H9 (cell line): ENCODE measurements around the gene IWS1. TPM values are rescaled to one million over a fixed set of nuclear protein-coding genes. Genes with fewer than 3 reads are reported as not detected.
A peak's percentile ranks its signal among the peaks of the same experiment; 100 is the strongest.

Experiments used
- DNase-seq: peaks from one replicate; pipeline ENCODE4 v3.0.0-alpha.2; 2017
- H2AFZ ChIP-seq: one replicate; pipeline ENCODE4 v1.6.1; 2013; ENCODE audit warnings: mild to moderate bottlenecking, low read length, control low read depth, moderate library complexity
- H2AK5ac ChIP-seq: 2 replicates; pipeline ENCODE4 v1.6.1; 2013; ENCODE audit warnings: low read length, control low read depth, mixed read lengths; ENCODE audit not compliant: insufficient read length
- H2BK120ac ChIP-seq: one replicate; pipeline ENCODE4 v1.6.1; 2013; ENCODE audit warnings: low read depth, mild to moderate bottlenecking, low read length, control low read depth, inconsistent platforms; ENCODE audit not compliant: poor library complexity, severe bottlenecking
- H2BK12ac ChIP-seq: 2 replicates; pipeline ENCODE4 v1.6.1; 2013; ENCODE audit warnings: low read length, control low read depth, mixed read lengths, low read depth; ENCODE audit not compliant: insufficient read length
- H2BK15ac ChIP-seq: 2 replicates; pipeline ENCODE4 v1.6.1; 2013; ENCODE audit warnings: low read depth, low read length, control low read depth
- H2BK20ac ChIP-seq: one replicate; pipeline ENCODE4 v1.6.1; 2013; ENCODE audit warnings: low read depth, mild to moderate bottlenecking, low read length, control low read depth, inconsistent platforms; ENCODE audit not compliant: poor library complexity, severe bottlenecking
- H2BK5ac ChIP-seq: 2 replicates; pipeline ENCODE4 v1.6.1; 2013; ENCODE audit warnings: low read length, control low read depth, mixed read lengths; ENCODE audit not compliant: insufficient read length
- H3K14ac ChIP-seq: 2 replicates; pipeline ENCODE4 v1.6.1; 2013; ENCODE audit warnings: low read length, control low read depth; ENCODE audit not compliant: insufficient read depth
- H3K18ac ChIP-seq: 2 replicates; pipeline ENCODE4 v1.6.1; 2013; ENCODE audit warnings: low read depth, mild to moderate bottlenecking, mixed read lengths, low read length, control low read depth; ENCODE audit not compliant: insufficient read length
- H3K23ac ChIP-seq: 2 replicates; pipeline ENCODE4 v1.6.1; 2013; ENCODE audit warnings: low read length, control low read depth, mixed read lengths, low read depth; ENCODE audit not compliant: insufficient read length
- H3K23me2 ChIP-seq: 2 replicates; pipeline ENCODE4 v1.6.1; 2013; ENCODE audit warnings: low read depth, mild to moderate bottlenecking, mixed read lengths, low read length, control low read depth; ENCODE audit not compliant: insufficient read length, poor library complexity, severe bottlenecking
- H3K27ac ChIP-seq: 2 replicates; pipeline ENCODE4 v1.5.1; 2013; ENCODE audit warnings: low read length, control low read depth, mixed read lengths, low read depth; ENCODE audit not compliant: insufficient read length
- H3K27me3 ChIP-seq: 2 replicates; pipeline ENCODE4 v1.6.1; 2013; ENCODE audit warnings: low read length, control low read depth, inconsistent platforms; ENCODE audit not compliant: insufficient read depth
- H3K4ac ChIP-seq: 2 replicates; pipeline ENCODE4 v1.6.1; 2013; ENCODE audit warnings: low read depth, mild to moderate bottlenecking, control low read depth, inconsistent platforms, low read length, moderate library complexity
- H3K4me1 ChIP-seq: 2 replicates; pipeline ENCODE4 v1.6.1; 2013; ENCODE audit warnings: low read length, control low read depth, inconsistent platforms; ENCODE audit not compliant: insufficient read depth
- H3K4me2 ChIP-seq: 2 replicates; pipeline ENCODE4 v1.6.1; 2013; ENCODE audit warnings: low read length, control low read depth, mixed read lengths; ENCODE audit not compliant: insufficient read length, insufficient read depth
- H3K56ac ChIP-seq: 2 replicates; pipeline ENCODE4 v1.6.1; 2013; ENCODE audit warnings: low read depth, mild to moderate bottlenecking, mixed read lengths, low read length, control low read depth; ENCODE audit not compliant: insufficient read length
- H3K79me1 ChIP-seq: 2 replicates; pipeline ENCODE4 v1.6.1; 2013; ENCODE audit warnings: low read depth, mild to moderate bottlenecking, moderate library complexity, low read length, control low read depth, inconsistent platforms; ENCODE audit not compliant: insufficient read depth, poor library complexity, severe bottlenecking
- H3K79me2 ChIP-seq: 2 replicates; pipeline ENCODE4 v1.6.1; 2013; ENCODE audit warnings: low read length, control low read depth, inconsistent platforms; ENCODE audit not compliant: insufficient read depth
- H3K9ac ChIP-seq: 2 replicates; pipeline ENCODE4 v1.6.1; 2013; ENCODE audit warnings: low read length, control low read depth, mixed read lengths; ENCODE audit not compliant: insufficient read length; ENCODE audit errors: extremely low read depth
- H3K9me3 ChIP-seq: one replicate; pipeline ENCODE4 v1.6.1; 2013; ENCODE audit warnings: low read depth, low read length, inconsistent platforms; ENCODE audit not compliant: control insufficient read depth
- H3T11ph ChIP-seq: one replicate; pipeline ENCODE4 v1.6.1; 2013; ENCODE audit warnings: mild to moderate bottlenecking, low read length, control low read depth, inconsistent platforms
- H4K20me1 ChIP-seq: one replicate; pipeline ENCODE4 v1.6.1; 2013; ENCODE audit not compliant: control insufficient read depth, insufficient read length, insufficient read depth
- H4K5ac ChIP-seq: 2 replicates; pipeline ENCODE4 v1.6.1; 2013; ENCODE audit warnings: low read depth, mild to moderate bottlenecking, mixed read lengths, low read length, control low read depth; ENCODE audit not compliant: insufficient read length
- H4K8ac ChIP-seq: replicated peaks from 2 replicates; pipeline ENCODE4 v1.6.1; 2013; ENCODE audit warnings: low read length, control low read depth, mixed read lengths, low read depth; ENCODE audit not compliant: insufficient read length
- H4K91ac ChIP-seq: 2 replicates; pipeline ENCODE4 v1.6.1; 2013; ENCODE audit warnings: low read depth, mild to moderate bottlenecking, moderate library complexity, mixed read lengths, low read length, control low read depth; ENCODE audit not compliant: insufficient read length
- H3K27ac Mint-ChIP-seq, 3 experiments: 2 replicates in 2 of 3; 3 replicates in 1 of 3; pipeline ENCODE4 v1.8.0; 2020 to 2021; ENCODE audit warnings: mixed read lengths in 3 of 3, mild to moderate bottlenecking in 1 of 3, moderate library complexity in 1 of 3
- H3K27me3 Mint-ChIP-seq: 2 replicates; pipeline ENCODE4 v1.8.0; 2021; ENCODE audit warnings: low read depth, mild to moderate bottlenecking, moderate library complexity, mixed read lengths
- H3K36me3 Mint-ChIP-seq, 3 experiments: 2 replicates in 2 of 3; 3 replicates in 1 of 3; pipeline ENCODE4 v1.8.0; 2020 to 2021; ENCODE audit warnings: low read depth in 3 of 3, mixed read lengths in 3 of 3; ENCODE audit not compliant: insufficient read depth in 1 of 3
- H3K4me1 Mint-ChIP-seq, 2 experiments: 2 replicates each; pipeline ENCODE4 v1.8.0; 2020; ENCODE audit warnings: mixed read lengths in 2 of 2
- H3K4me3 Mint-ChIP-seq, 2 experiments: 2 replicates in 1 of 2; 3 replicates in 1 of 2; pipeline ENCODE4 v1.8.0; 2020 to 2021; ENCODE audit warnings: mild to moderate bottlenecking in 2 of 2, mixed read lengths in 2 of 2, moderate library complexity in 1 of 2
- H3K9me3 Mint-ChIP-seq, 2 experiments: 2 replicates in 1 of 2; 3 replicates in 1 of 2; pipeline ENCODE4 v1.8.0; 2020; ENCODE audit warnings: mild to moderate bottlenecking in 2 of 2, mixed read lengths in 2 of 2, moderate library complexity in 1 of 2
- WGBS: extraction: QIAGEN DNeasy Blood & Tissue Kit; methylation state at CpG from one replicate; pipeline ENCODE4 v1.1.7; 2013; ENCODE audit warnings: missing lambda C conversion rate, low lambda C conversion rate, mixed read lengths; ENCODE audit not compliant: insufficient read length; ENCODE audit errors: extremely low coverage; 5-methylcytosine and 5-hydroxymethylcytosine counted together
- total RNA-seq: library from RNA; stranded (reverse); gene quantifications from 2 replicates; pipeline ENCODE4 v1.2.1, GENCODE V29; 2021
- TF ChIP-seq, protein P1 (sequence below): fragments of 200-600 bp; sonication (generic); conservative IDR thresholded peaks from 3 replicates; pipeline ENCODE4 v1.8.0; 2021; ENCODE audit warnings: antibody characterized with exemption, mild to moderate bottlenecking

Gene IWS1
- total RNA-seq, 1 experiment from 2014 or later, result 66.2 TPM

DNA sequence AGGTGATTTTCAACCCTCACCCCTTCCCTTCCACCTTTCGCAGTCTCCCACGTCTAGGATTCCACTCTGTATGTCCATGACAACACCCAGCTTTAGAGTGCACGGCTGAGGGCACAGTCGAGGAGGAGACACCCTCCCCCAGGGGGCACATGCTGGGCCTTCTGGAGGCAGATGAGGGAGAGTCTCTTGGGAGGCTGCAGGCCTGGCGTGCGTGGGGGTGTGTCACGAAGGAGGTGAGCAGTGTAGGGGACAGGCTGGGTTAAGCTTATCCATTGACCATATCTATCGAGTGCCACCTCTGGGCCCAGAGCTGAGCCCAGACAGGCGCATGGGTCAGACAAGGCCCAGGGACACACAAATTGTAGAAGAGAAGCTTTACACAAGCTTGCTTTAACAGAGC, 89.2 kb downstream of the IWS1 start:
- no peak overlapping the region for H2BK15ac ChIP-seq
- TF ChIP-seq, protein P1, sequence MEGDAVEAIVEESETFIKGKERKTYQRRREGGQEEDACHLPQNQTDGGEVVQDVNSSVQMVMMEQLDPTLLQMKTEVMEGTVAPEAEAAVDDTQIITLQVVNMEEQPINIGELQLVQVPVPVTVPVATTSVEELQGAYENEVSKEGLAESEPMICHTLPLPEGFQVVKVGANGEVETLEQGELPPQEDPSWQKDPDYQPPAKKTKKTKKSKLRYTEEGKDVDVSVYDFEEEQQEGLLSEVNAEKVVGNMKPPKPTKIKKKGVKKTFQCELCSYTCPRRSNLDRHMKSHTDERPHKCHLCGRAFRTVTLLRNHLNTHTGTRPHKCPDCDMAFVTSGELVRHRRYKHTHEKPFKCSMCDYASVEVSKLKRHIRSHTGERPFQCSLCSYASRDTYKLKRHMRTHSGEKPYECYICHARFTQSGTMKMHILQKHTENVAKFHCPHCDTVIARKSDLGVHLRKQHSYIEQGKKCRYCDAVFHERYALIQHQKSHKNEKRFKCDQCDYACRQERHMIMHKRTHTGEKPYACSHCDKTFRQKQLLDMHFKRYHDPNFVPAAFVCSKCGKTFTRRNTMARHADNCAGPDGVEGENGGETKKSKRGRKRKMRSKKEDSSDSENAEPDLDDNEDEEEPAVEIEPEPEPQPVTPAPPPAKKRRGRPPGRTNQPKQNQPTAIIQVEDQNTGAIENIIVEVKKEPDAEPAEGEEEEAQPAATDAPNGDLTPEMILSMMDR, result no peak
- H3K23ac ChIP-seq, result no peak overlapping the region
- no peaks in the 10 kb centered on the region for H3K79me2 ChIP-seq
- H2BK12ac ChIP-seq, result no peak overlapping the region
- no peak overlapping the region for H3K14ac ChIP-seq
- no peak overlapping the region for H3K27ac ChIP-seq
- H4K8ac ChIP-seq, result no peak overlapping the region
- H3K9me3 ChIP-seq, result no peaks in the 10 kb centered on the region
- H3K18ac ChIP-seq, result no peak overlapping the region
- H3K79me1 ChIP-seq, result no peaks in the 10 kb centered on the region
- Mint-ChIP-seq H3K9me3 (peaks cover 4 to 8% of the 10 kb centered on the region in 2 experiments; a peak in 3 of 5 replicates), H3K36me3 (no peaks in the 10 kb centered on the region; a peak in 1 of 7 replicates), H3K27ac (peak overlapping the region in 1 of 3 experiments; percentile 77; a peak in 1 of 7 replicates), H3K4me1 (peaks cover 3 to 10% of the 10 kb centered on the region in 2 experiments), H3K4me3 (no peak overlapping the region), H3K27me3 (peaks cover 4% of the 10 kb centered on the region; the same call in 1 of the 2 replicates)
- no peak overlapping the region for H2BK5ac ChIP-seq
- WGBS, result no CpG with 5 or more reads among the region's 9 CpGs
- H2BK20ac ChIP-seq, result no peak overlapping the region
- no peak overlapping the region for H3K9ac ChIP-seq
- H3K4ac ChIP-seq, result no peak overlapping the region
- no peaks in the 10 kb centered on the region for H4K20me1 ChIP-seq
- H3T11ph ChIP-seq, result no peak overlapping the region
- H2AK5ac ChIP-seq, result no peak overlapping the region
- no peaks in the 10 kb centered on the region for H3K23me2 ChIP-seq
- no peaks in the 10 kb centered on the region for H3K4me1 ChIP-seq
- no peak overlapping the region for H2BK120ac ChIP-seq
- H2AFZ ChIP-seq, result no peak overlapping the region
- no peak overlapping the region for H3K4me2 ChIP-seq
- H3K56ac ChIP-seq, result no peak overlapping the region
- no peaks in the 10 kb centered on the region for H3K27me3 ChIP-seq
- no peak for DNase-seq
- no peak overlapping the region for H4K91ac ChIP-seq
- H4K5ac ChIP-seq, result no peak overlapping the region
